ENCODE results near the gene NFIC. TPM values are rescaled to one million over a fixed set of nuclear protein-coding genes. Genes with fewer than 3 reads are reported as not detected.

The NFIC gene
- total RNA-seq, 1 experiment from 2014 or later, result 8.0 TPM

DNA sequence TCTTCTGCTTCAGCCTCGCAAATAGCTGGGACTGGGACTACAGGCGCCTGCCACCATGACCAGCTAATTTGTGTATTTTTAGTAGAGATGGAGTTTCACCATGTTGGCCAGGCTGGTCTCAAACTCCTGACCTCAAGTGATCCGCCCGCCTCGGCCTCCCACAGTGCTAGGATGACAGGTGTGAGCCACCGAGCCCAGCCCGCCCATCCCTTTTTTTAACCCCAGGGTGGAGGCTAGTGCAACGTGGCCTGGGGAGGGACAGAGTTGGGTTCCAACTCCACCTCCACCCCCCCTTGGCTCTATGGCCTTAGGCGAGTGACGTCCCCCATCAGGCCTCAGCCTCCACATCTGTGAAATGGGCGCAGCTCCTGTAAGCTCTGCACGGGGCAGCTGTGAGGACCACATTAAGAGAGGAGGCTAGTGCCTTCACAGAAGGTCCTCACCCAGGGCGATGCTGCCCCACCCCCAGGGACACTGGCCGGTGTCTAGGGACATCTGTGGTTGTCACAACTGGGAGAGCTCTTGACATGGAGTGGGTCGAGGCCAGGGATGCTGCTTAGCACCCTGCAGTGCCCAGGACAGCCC, 76.2 kb downstream of the NFIC start:
- Histone ChIP-seq H2AK5ac (ENCODE audit: insufficient read length, low read length) (no peak overlapping the region), H2BK15ac (ENCODE audit: low read depth, low read length) (no peak overlapping the region), H3K79me2 (ENCODE audit: insufficient read depth, low read length) (no peaks in the 10 kb centered on the region), H3K9ac (ENCODE audit: extremely low read depth, insufficient read length, low read length) (no peak overlapping the region), H4K8ac (replicated peaks; ENCODE audit: insufficient read length, low read depth, low read length) (no peak overlapping the region), H3K18ac (ENCODE audit: insufficient read length, low read depth, low read length) (no peak overlapping the region), H2BK5ac (ENCODE audit: insufficient read length, low read length) (no peak overlapping the region), H3K9me3 (ENCODE audit: control insufficient read depth, low read depth, low read length) (no peaks in the 10 kb centered on the region), H2BK12ac (ENCODE audit: insufficient read length, low read depth, low read length) (no peak overlapping the region), H3K27ac (ENCODE audit: insufficient read length, low read depth, low read length) (no peak overlapping the region), H4K91ac (ENCODE audit: insufficient read length, low read depth, low read length) (no peak overlapping the region), H4K20me1 (ENCODE audit: control insufficient read depth, insufficient read depth, insufficient read length) (no peaks in the 10 kb centered on the region), H3K4me2 (ENCODE audit: insufficient read depth, insufficient read length, low read length) (no peak overlapping the region), H3K23me2 (ENCODE audit: insufficient read length, low read depth, low read length, poor library complexity, severe bottlenecking) (no peaks in the 10 kb centered on the region), H3K14ac (ENCODE audit: insufficient read depth, low read length) (no peak overlapping the region), H2BK20ac (ENCODE audit: low read depth, low read length, poor library complexity, severe bottlenecking) (no peak overlapping the region), H3K4me1 (ENCODE audit: insufficient read depth, low read length) (no peaks in the 10 kb centered on the region; the same call in 1 of the 2 replicates), H2AFZ (ENCODE audit: low read length) (no peak overlapping the region), H3K23ac (ENCODE audit: insufficient read length, low read depth, low read length) (no peak overlapping the region), H3K4ac (ENCODE audit: low read depth, low read length) (no peak overlapping the region), H3K27me3 (ENCODE audit: insufficient read depth, low read length) (no peaks in the 10 kb centered on the region), H3T11ph (ENCODE audit: low read length) (no peak overlapping the region), H2BK120ac (ENCODE audit: low read depth, low read length, poor library complexity, severe bottlenecking) (no peak overlapping the region), H3K79me1 (ENCODE audit: insufficient read depth, low read depth, low read length, poor library complexity, severe bottlenecking) (no peaks in the 10 kb centered on the region), H3K56ac (ENCODE audit: insufficient read length, low read depth, low read length) (no peak overlapping the region), H4K5ac (ENCODE audit: insufficient read length, low read depth, low read length) (no peak overlapping the region)
- no peaks in the 10 kb centered on the region for H3K9me3 Mint-ChIP-seq
- peaks cover 9 to 17% of the 10 kb centered on the region in 2 experiments for H3K4me1 Mint-ChIP-seq
- TF ChIP-seq, protein P1, sequence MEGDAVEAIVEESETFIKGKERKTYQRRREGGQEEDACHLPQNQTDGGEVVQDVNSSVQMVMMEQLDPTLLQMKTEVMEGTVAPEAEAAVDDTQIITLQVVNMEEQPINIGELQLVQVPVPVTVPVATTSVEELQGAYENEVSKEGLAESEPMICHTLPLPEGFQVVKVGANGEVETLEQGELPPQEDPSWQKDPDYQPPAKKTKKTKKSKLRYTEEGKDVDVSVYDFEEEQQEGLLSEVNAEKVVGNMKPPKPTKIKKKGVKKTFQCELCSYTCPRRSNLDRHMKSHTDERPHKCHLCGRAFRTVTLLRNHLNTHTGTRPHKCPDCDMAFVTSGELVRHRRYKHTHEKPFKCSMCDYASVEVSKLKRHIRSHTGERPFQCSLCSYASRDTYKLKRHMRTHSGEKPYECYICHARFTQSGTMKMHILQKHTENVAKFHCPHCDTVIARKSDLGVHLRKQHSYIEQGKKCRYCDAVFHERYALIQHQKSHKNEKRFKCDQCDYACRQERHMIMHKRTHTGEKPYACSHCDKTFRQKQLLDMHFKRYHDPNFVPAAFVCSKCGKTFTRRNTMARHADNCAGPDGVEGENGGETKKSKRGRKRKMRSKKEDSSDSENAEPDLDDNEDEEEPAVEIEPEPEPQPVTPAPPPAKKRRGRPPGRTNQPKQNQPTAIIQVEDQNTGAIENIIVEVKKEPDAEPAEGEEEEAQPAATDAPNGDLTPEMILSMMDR (conservative IDR thresholded peaks at IDR 0.05), result no peak
- H3K36me3 Mint-ChIP-seq (ENCODE audit: insufficient read depth in 1 of 3, low read depth in 3 of 3), result no peaks in the 10 kb centered on the region
- no peaks in the 10 kb centered on the region; the same call in 1 of the 2 replicates for H3K27me3 Mint-ChIP-seq (ENCODE audit: low read depth)
- no peak for DNase-seq
- H3K4me3 Mint-ChIP-seq, result no peak overlapping the region
- no peak overlapping the region for H3K27ac Mint-ChIP-seq
- WGBS (ENCODE audit: extremely low coverage, insufficient read length, low lambda C conversion rate), result no CpG with 5 or more reads among the region's 15 CpGs
